Measurements from ENCODE around the gene BHLHA9. TPM values are rescaled to one million over a fixed set of nuclear protein-coding genes. Genes with fewer than 3 reads are reported as not detected.

BHLHA9 gene
- not detected for total RNA-seq

GRCh38 chr17:1270210-1271029, at the start of gene BHLHA9:
Gene BHLHA9 (plus strand): TSS chr17:1270444. CDS start chr17:1270564, 120 bp downstream.
- DNase-seq (ENCODE audit: low spot score in 2 of 2), result no peak
- no peak within 1 kb of the TSS for H3K27ac ChIP-seq
- 21% methylated on average over 23 of the region's 93 CpGs for WGBS
- peaks cover 25% of the 10 kb centered on the region for H3K4me1 ChIP-seq
- TF ChIP-seq POLR2A (IDR thresholded peaks at IDR 0.05) (no peak), CTCF (IDR thresholded peaks at IDR 0.05) (no peak), POLR2AphosphoS5 (IDR thresholded peaks at IDR 0.05) (no peak), EP300 (IDR thresholded peaks at IDR 0.05) (no peak)
- no peaks in the 10 kb centered on the region for H3K36me3 ChIP-seq
- H3K4me3 ChIP-seq, result no peak within 1 kb of the TSS
- H3K27me3 ChIP-seq, result peaks cover 35% of the 10 kb centered on the region
- H3K9me3 ChIP-seq, result no peaks in the 10 kb centered on the region

- DNase-seq (ENCODE audit: low spot score in 2 of 2), result no peak
- H3K9me3 ChIP-seq, result no peaks in the 10 kb centered on the region
- no peaks in the 10 kb centered on the region for H3K36me3 ChIP-seq
- no peak overlapping the region for H3K27ac ChIP-seq
- H3K27me3 ChIP-seq, result peaks cover 6% of the 10 kb centered on the region
- TF ChIP-seq POLR2AphosphoS5 (IDR thresholded peaks at IDR 0.05) (no peak), CTCF (IDR thresholded peaks at IDR 0.05) (no peak), EP300 (IDR thresholded peaks at IDR 0.05) (no peak), POLR2A (IDR thresholded peaks at IDR 0.05) (no peak)
- H3K4me1 ChIP-seq, result no peaks in the 10 kb centered on the region
- 90% methylated on average over 7 of the region's 7 CpGs for WGBS
- no peak overlapping the region for H3K4me3 ChIP-seq
Observed at GRCh38 chr17:1221209-1221608, 49.0 kb upstream of the BHLHA9 start.

DNA sequence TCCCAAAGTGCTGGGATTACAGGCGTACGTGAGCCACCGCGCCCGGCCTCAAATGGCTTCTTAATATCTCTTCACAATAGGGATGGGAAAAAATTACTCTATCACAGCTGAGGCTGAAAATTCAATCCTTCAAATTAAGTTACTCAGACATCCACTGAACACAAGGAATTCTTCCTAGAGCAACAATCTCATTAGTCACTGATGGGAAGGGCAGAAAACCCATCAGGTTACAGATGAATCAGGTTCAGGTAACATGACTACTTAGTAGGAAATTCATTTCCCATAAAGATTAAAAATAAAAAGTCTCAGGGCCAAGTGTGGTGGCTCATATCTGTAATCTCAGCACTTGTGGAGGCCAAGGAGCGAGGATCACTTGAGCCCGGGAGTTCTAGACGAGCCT, 47.9 kb upstream of the BHLHA9 start:
- 96% methylated on average over 8 of the region's 8 CpGs for WGBS
- no peaks in the 10 kb centered on the region for H3K36me3 ChIP-seq
- peaks cover 8% of the 10 kb centered on the region for H3K27me3 ChIP-seq
- no peak for DNase-seq (ENCODE audit: low spot score in 2 of 2)
- no peaks in the 10 kb centered on the region for H3K9me3 ChIP-seq
- peaks cover 5% of the 10 kb centered on the region for H3K4me1 ChIP-seq
- TF ChIP-seq POLR2AphosphoS5 (IDR thresholded peaks at IDR 0.05), result no peak
- TF ChIP-seq POLR2A (IDR thresholded peaks at IDR 0.05), result no peak
- no peak for TF ChIP-seq CTCF (IDR thresholded peaks at IDR 0.05)
- no peak for TF ChIP-seq EP300 (IDR thresholded peaks at IDR 0.05)
- no peak overlapping the region for H3K27ac ChIP-seq
- no peak overlapping the region for H3K4me3 ChIP-seq

DNA sequence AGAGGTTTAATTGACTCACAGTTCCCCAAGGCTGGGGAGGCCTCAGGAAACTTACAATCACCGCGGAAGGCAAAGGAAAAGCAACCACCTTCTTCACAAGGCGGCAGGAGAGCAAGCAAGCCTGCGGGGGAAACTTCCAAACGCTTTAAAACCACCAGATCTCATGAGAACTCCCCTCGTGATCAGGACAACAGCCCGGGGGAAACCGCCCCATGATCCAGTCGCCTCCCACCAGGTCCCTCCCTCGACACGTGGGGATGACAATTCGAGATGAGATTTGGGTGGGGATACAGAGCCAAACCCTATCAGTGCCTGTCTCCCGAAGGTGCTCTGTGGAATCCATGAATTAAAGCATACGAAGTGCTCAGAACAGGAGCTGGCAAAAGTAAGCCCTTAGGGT, 46.6 kb upstream of the BHLHA9 start:
- Histone ChIP-seq H3K4me1 (peaks cover 18% of the 10 kb centered on the region), H3K27me3 (peaks cover 21% of the 10 kb centered on the region), H3K36me3 (no peaks in the 10 kb centered on the region), H3K9me3 (no peaks in the 10 kb centered on the region), H3K4me3 (no peak overlapping the region), H3K27ac (no peak overlapping the region)
- no peak for DNase-seq (ENCODE audit: low spot score in 2 of 2)
- no peak for TF ChIP-seq EP300 (IDR thresholded peaks at IDR 0.05)
- no peak for TF ChIP-seq CTCF (IDR thresholded peaks at IDR 0.05)
- no peak for TF ChIP-seq POLR2AphosphoS5 (IDR thresholded peaks at IDR 0.05)
- no peak for TF ChIP-seq POLR2A (IDR thresholded peaks at IDR 0.05)
- WGBS, result 82% methylated on average over 14 of the region's 14 CpGs

DNA sequence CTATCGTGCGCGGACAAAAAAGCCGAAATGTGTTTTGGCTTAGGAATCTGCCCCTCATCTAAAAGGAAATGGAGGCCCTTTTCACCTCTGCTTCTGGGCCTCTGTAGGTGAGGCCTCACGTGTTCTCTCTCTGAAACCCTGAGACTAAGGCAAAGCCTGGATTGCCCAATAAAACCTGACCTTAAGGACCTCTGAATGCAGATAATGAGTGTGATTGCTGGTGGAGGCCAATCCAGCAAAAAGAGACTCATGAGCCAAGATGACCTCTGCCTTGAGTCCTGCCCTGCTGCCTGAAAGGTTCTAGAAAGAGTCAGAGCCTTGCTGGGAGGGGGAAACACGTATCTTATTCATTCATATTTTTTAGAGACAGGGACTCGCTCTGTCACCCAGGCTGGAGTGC, 45.9 kb upstream of the BHLHA9 start:
- Histone ChIP-seq H3K27ac (no peak overlapping the region), H3K27me3 (peaks cover 28% of the 10 kb centered on the region), H3K9me3 (no peaks in the 10 kb centered on the region), H3K4me3 (no peak overlapping the region), H3K36me3 (no peaks in the 10 kb centered on the region), H3K4me1 (peaks cover 25% of the 10 kb centered on the region)
- no peak for DNase-seq (ENCODE audit: low spot score in 2 of 2)
- 90% methylated on average over 7 of the region's 7 CpGs for WGBS
- TF ChIP-seq CTCF (IDR thresholded peaks at IDR 0.05), result no peak

Data from suprapubic skin (tissue), 4 donors.